Stimulated activated CD8-positive, alpha-beta memory T cell treated with anti-CD3 and anti-CD28 coated beads, Interleukin-2, amount 100 ng/mL, for 1 hour (primary cell): Measurements from ENCODE around the gene AMY1B.
"Not testable (repeated sequence)": the region's sequence is repeated elsewhere in the genome, so short reads cannot be mapped to it uniquely, and the experiment has no call there.

Source experiments
- DNase-seq, 2 donors: peaks; one replicate each; pipeline ENCODE4 v3.0.0-alpha.2; 2020; ENCODE audit warnings: low read depth in 2 of 2

The AMY1B gene

DNA sequence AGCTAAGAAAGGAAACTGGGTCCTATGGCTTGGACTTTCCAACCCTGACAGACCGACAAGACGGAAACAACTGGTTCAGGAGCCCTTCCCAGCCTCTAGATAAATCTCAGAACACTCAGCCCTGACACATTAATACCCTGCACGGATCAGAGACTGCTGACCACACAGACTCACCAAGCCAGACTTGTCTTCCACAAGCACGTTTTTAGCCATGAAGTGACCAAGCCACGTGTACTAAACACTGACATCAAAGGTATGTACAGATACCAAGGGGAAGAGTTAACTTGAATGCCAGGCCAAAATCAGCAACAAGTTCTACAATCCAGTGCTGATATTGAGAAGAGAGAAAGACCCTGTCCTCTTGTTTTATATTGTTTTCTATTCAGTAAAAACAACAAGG lies at the start of gene AMY1B:
TSS of gene AMY1B (minus strand) at position 101 of the 400 bp plus-strand sequence. CDS start 571 bp downstream, outside the sequence.
- DNase-seq = not testable (repeated sequence)

GRCh38 chr1:103745040-103745439 lies 49.0 kb upstream of the AMY1B start:
- not testable (repeated sequence) for DNase-seq

GRCh38 chr1:103744449-103744848 lies 48.4 kb upstream of the AMY1B start:
- not testable (repeated sequence) for DNase-seq

DNA sequence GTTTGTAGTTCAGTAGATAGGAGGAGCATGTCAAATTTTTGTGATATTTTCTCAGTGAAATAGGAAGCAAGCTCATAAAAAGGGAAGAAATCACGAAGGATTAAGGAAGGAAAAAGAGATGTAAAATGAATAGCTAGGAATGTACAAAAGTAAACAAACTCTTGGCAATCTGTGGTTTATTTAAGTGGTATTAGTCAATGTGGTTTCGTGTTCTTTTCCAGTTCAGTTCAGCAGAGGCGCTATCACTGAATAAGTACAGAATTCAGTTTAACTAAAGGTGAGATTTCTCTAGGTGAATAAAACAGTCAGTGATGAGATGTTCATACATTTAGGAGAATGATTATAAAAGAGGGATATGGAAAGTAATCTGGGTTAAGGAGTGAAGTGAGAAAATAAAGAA lies 42.0 kb upstream of the AMY1B start:
- DNase-seq = not testable (repeated sequence)

DNA sequence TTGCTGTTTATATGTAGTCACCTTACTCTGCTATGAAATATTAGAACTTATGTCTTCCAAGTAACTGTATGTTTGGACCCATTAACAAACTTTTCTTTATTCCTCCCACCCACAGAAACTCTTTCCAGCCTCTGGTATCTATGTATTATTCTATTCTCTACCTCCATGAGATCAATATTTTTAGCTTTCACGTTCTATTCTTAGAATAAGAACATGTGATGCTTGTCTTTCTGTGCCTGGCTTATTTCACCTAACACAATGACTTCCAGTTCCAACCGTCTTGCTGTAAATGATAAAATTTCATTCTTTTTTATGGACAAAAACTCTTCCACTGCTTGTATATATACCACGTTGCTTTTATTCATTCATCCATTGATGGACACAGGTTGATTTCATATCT lies 39.3 kb upstream of the AMY1B start:
- not testable (repeated sequence) for DNase-seq

- DNase-seq = not testable (repeated sequence)
Measured at GRCh38 chr1:103721473-103721872, 25.5 kb upstream of the AMY1B start.

DNA sequence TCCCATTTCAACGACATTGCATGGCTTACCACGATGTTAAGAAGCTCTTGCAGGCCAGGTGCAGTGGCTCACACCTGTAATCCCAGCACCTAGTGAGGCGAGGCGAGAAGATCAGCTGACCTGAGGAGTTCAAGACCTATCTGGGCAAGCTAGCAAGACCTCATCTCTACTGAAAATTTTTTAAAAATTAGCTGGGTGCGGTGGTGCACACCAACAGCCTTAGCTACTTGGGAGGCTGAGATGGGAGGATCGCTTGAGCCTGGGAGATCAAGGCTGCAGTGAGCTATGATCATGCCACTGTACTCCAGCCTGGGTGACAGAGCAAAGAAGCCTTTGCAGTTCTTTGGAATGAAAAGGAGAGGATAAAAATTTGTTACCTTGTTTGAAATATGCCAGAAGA lies 21.4 kb upstream of the AMY1B start:
- DNase-seq = not testable (repeated sequence)

DNA sequence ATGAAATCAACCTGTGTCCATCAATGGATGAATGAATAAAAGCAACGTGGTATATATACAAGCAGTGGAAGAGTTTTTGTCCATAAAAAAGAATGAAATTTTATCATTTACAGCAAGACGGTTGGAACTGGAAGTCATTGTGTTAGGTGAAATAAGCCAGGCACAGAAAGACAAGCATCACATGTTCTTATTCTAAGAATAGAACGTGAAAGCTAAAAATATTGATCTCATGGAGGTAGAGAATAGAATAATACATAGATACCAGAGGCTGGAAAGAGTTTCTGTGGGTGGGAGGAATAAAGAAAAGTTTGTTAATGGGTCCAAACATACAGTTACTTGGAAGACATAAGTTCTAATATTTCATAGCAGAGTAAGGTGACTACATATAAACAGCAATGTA lies 14.4 kb upstream of the AMY1B start:
- DNase-seq = not testable (repeated sequence)

DNA sequence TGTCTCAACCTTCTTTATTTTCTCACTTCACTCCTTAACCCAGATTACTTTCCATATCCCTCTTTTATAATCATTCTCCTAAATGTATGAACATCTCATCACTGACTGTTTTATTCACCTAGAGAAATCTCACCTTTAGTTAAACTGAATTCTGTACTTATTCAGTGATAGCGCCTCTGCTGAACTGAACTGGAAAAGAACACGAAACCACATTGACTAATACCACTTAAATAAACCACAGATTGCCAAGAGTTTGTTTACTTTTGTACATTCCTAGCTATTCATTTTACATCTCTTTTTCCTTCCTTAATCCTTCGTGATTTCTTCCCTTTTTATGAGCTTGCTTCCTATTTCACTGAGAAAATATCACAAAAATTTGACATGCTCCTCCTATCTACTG lies 11.7 kb upstream of the AMY1B start:
- not testable (repeated sequence) for DNase-seq

GRCh38 chr1:103701256-103701655 lies 5.2 kb upstream of the AMY1B start:
- not testable (repeated sequence) for DNase-seq

- DNase-seq = not testable (repeated sequence)
Measured at GRCh38 chr1:103700669-103701068, 4.7 kb upstream of the AMY1B start.

DNA sequence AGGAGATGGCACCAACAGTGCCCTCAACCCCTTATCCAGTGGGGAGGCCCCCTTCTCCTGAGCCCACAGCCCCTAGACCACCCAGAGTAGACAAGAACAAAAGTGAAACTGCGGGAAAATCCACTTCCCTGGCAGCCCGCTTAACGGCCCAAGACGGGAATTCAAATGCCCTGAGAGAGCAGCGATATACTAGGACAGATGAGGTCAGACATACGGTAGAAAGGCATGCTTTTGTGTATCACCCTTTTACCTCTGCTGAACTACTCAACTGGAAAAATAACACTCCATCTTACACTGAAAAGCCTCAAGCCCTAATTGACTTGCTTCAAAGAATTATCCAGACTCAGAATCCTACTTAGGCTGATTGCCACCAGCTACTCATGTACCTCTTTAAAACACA lies 1.4 kb upstream of the AMY1B start:
- DNase-seq = not testable (repeated sequence)

GRCh38 chr1:103676335-103676734 lies 19.7 kb downstream of the AMY1B start:
- not testable (repeated sequence) for DNase-seq

GRCh38 chr1:103655460-103655859 lies 40.5 kb downstream of the AMY1B start, which contains the start of gene AMY1A:
TSS of gene AMY1A (plus strand) at chr1:103655760. CDS start at chr1:103656331, 571 bp downstream.
- DNase-seq = not testable (repeated sequence)

GRCh38 chr1:103654133-103654532 lies 41.9 kb downstream of the AMY1B start:
- DNase-seq = not testable (repeated sequence)

GRCh38 chr1:103650889-103651288 lies 45.1 kb downstream of the AMY1B start:
- not testable (repeated sequence) for DNase-seq

- not testable (repeated sequence) for DNase-seq
Measured at GRCh38 chr1:103650305-103650704, 45.7 kb downstream of the AMY1B start.

- DNase-seq = not testable (repeated sequence)
Measured at GRCh38 chr1:103643908-103644307, 52.1 kb downstream of the AMY1B start.

GRCh38 chr1:103641194-103641593 lies 54.8 kb downstream of the AMY1B start:
- not testable (repeated sequence) for DNase-seq
